HEK293 (cell line): Measurements from ENCODE around the gene TACR2.
A peak's percentile ranks its signal among the peaks of the same experiment; 100 is the strongest.

Source experiments
- EGR2 ChIP-seq: fragments of 450-650 bp; formaldehyde crosslinking; IDR thresholded peaks from 2 replicates; pipeline ENCODE4 v1.5.1; 2016; ENCODE audit warnings: low read depth, missing biosample characterization, missing genetic modification characterization
- KLF1 ChIP-seq: fragments of 450-650 bp; formaldehyde crosslinking; IDR thresholded peaks from 2 replicates; pipeline ENCODE4 v1.5.1; 2016; ENCODE audit warnings: missing biosample characterization, missing genetic modification characterization
- KLF10 ChIP-seq: fragments of 450-650 bp; IDR thresholded peaks from 2 replicates; pipeline ENCODE4 v1.5.1; 2018; ENCODE audit warnings: missing biosample characterization, mild to moderate bottlenecking, missing genetic modification characterization
- KLF7 ChIP-seq: fragments of 450-650 bp; formaldehyde crosslinking; IDR thresholded peaks from 2 replicates; pipeline ENCODE4 v1.5.1; 2016; ENCODE audit warnings: missing biosample characterization, missing genetic modification characterization, borderline replicate concordance
- PRDM2 ChIP-seq: fragments of 450-650 bp; formaldehyde crosslinking; IDR thresholded peaks from 2 replicates; pipeline ENCODE4 v1.5.1; 2016; ENCODE audit warnings: missing biosample characterization, missing genetic modification characterization, borderline replicate concordance
- SALL2 ChIP-seq: fragments of 450-650 bp; formaldehyde crosslinking; IDR thresholded peaks from 2 replicates; pipeline ENCODE4 v1.5.0; 2017; ENCODE audit warnings: missing biosample characterization, mild to moderate bottlenecking, missing genetic modification characterization, borderline replicate concordance
- SP7 ChIP-seq: fragments of 450-650 bp; formaldehyde crosslinking; IDR thresholded peaks from 2 replicates; pipeline ENCODE4 v1.5.1; 2016; ENCODE audit warnings: missing biosample characterization, missing genetic modification characterization
- TSHZ1 ChIP-seq: fragments of 450-650 bp; formaldehyde crosslinking; IDR thresholded peaks from 2 replicates; pipeline ENCODE4 v1.5.1; 2016; ENCODE audit warnings: missing biosample characterization, missing genetic modification characterization, borderline replicate concordance
- ZFHX2 ChIP-seq: fragments of 450-650 bp; formaldehyde crosslinking; conservative IDR thresholded peaks from 2 replicates; pipeline ENCODE4 v1.5.1; 2016; ENCODE audit warnings: missing biosample characterization, missing genetic modification characterization
- ZFP37 ChIP-seq: fragments of 450-650 bp; formaldehyde crosslinking; IDR thresholded peaks from 2 replicates; pipeline ENCODE4 v1.5.1; 2016; ENCODE audit warnings: missing biosample characterization, missing genetic modification characterization
- ZNF148 ChIP-seq: fragments of 450-650 bp; formaldehyde crosslinking; IDR thresholded peaks from 2 replicates; pipeline ENCODE4 v1.5.0; 2017; ENCODE audit warnings: missing biosample characterization, missing genetic modification characterization, borderline replicate concordance
- ZNF155 ChIP-seq: fragments of 450-650 bp; formaldehyde crosslinking; IDR thresholded peaks from 2 replicates; pipeline ENCODE4 v1.5.1; 2016; ENCODE audit warnings: missing biosample characterization, missing genetic modification characterization
- ZNF211 ChIP-seq: fragments of 450-650 bp; formaldehyde crosslinking; IDR thresholded peaks from 2 replicates; pipeline ENCODE4 v1.5.1; 2016; ENCODE audit warnings: low read depth, missing biosample characterization, missing genetic modification characterization
- ZNF266 ChIP-seq: fragments of 450-650 bp; formaldehyde crosslinking; IDR thresholded peaks from 2 replicates; pipeline ENCODE4 v1.5.1; 2016; ENCODE audit warnings: missing biosample characterization, missing genetic modification characterization, low read depth
- ZNF274 ChIP-seq, 2 experiments: fragments of 200-500 bp in 1 of 2; fragments of 450-650 bp in 1 of 2; sonication (Bioruptor generic) in 1 of 2; formaldehyde crosslinking in 1 of 2; IDR thresholded peaks; 2 replicates each; pipeline versions ENCODE4 v1.5.1 to v1.6.1; 2014 to 2016; ENCODE audit warnings: borderline replicate concordance in 1 of 2, inconsistent platforms in 1 of 2, low read length in 1 of 2, missing biosample characterization in 1 of 2, missing genetic modification characterization in 1 of 2
- ZNF350 ChIP-seq: fragments of 450-650 bp; formaldehyde crosslinking; IDR thresholded peaks from 2 replicates; pipeline ENCODE4 v1.5.0; 2017; ENCODE audit warnings: missing biosample characterization, mild to moderate bottlenecking, missing genetic modification characterization
- ZNF488 ChIP-seq: fragments of 450-650 bp; formaldehyde crosslinking; IDR thresholded peaks from 2 replicates; pipeline ENCODE4 v1.5.1; 2016; ENCODE audit warnings: missing biosample characterization, missing genetic modification characterization
- ZNF510 ChIP-seq: fragments of 450-650 bp; formaldehyde crosslinking; IDR thresholded peaks from 2 replicates; pipeline ENCODE4 v1.5.1; 2018; ENCODE audit warnings: mild to moderate bottlenecking, missing genetic modification characterization, missing biosample characterization; ENCODE audit not compliant: insufficient replicate concordance
- ZNF521 ChIP-seq: fragments of 450-650 bp; formaldehyde crosslinking; IDR thresholded peaks from 2 replicates; pipeline ENCODE4 v1.5.1; 2017; ENCODE audit warnings: missing biosample characterization, mild to moderate bottlenecking, missing genetic modification characterization
- ZNF571 ChIP-seq: fragments of 450-650 bp; formaldehyde crosslinking; IDR thresholded peaks from 2 replicates; pipeline ENCODE4 v1.5.0; 2017; ENCODE audit warnings: missing biosample characterization, missing genetic modification characterization
- ZNF660 ChIP-seq: fragments of 450-650 bp; IDR thresholded peaks from 2 replicates; pipeline ENCODE4 v1.5.1; 2018; ENCODE audit warnings: missing biosample characterization, mild to moderate bottlenecking, missing genetic modification characterization
- ZNF670 ChIP-seq: fragments of 450-650 bp; formaldehyde crosslinking; IDR thresholded peaks from 2 replicates; pipeline ENCODE4 v1.5.1; 2016; ENCODE audit warnings: missing biosample characterization, missing genetic modification characterization, low read depth
- ZSCAN16 ChIP-seq: fragments of 450-650 bp; formaldehyde crosslinking; IDR thresholded peaks from 2 replicates; pipeline ENCODE4 v1.5.1; 2016; ENCODE audit warnings: missing biosample characterization, missing genetic modification characterization
- ZSCAN18 ChIP-seq: fragments of 450-650 bp; formaldehyde crosslinking; IDR thresholded peaks from 2 replicates; pipeline ENCODE4 v1.5.1; 2016; ENCODE audit warnings: missing biosample characterization, missing genetic modification characterization

TACR2 gene

GRCh38 chr10:69408318-69409175 is 8.2 kb downstream of the TACR2 start (continued):
- TF ChIP-seq EGR2 (tag by site-specific recombination), result peak; percentile 40; the same call in 1 of the 2 replicates
- no peak for TF ChIP-seq SALL2 (tag by site-specific recombination)
- TF ChIP-seq ZNF571 (tag by site-specific recombination), result no peak
- TF ChIP-seq ZNF211, result no peak
- TF ChIP-seq KLF7 (tag by site-specific recombination), result peak; percentile 34; the same call in 1 of the 2 replicates
- TF ChIP-seq ZFP37 (tag by site-specific recombination), result no peak
- no peak for TF ChIP-seq ZSCAN16 (tag by site-specific recombination)
- peak; percentile 40 for TF ChIP-seq ZNF660 (tag by site-specific recombination)
- no peak for TF ChIP-seq ZNF510 (tag by site-specific recombination)
- peak; percentile 60 for TF ChIP-seq KLF1 (tag by site-specific recombination)
- no peak for TF ChIP-seq TSHZ1 (tag by site-specific recombination)
- no peak for TF ChIP-seq ZNF266 (tag by site-specific recombination)
- TF ChIP-seq ZNF521 (tag by site-specific recombination), result no peak
- no peak for TF ChIP-seq ZNF350
- TF ChIP-seq ZNF488 (tag by site-specific recombination), result no peak
- no peak for TF ChIP-seq ZNF148 (tag by site-specific recombination)
- TF ChIP-seq ZFHX2 (tag by site-specific recombination), result peak; percentile 56
- TF ChIP-seq ZNF670, result no peak
- TF ChIP-seq KLF10 (tag by site-specific recombination), result peak; percentile 88
- no peak for TF ChIP-seq ZNF274 (IDR thresholded peaks at IDR 0.05; ENCODE audit: low read length)
- no peak for TF ChIP-seq ZNF274 (tag by site-specific recombination; IDR thresholded peaks at IDR 0.05; ENCODE audit: borderline replicate concordance)
- no peak for TF ChIP-seq PRDM2 (tag by site-specific recombination)
- no peak for TF ChIP-seq ZSCAN18
- peak; percentile 65; the same call in 1 of the 2 replicates for TF ChIP-seq SP7
- no peak for TF ChIP-seq ZNF155
